ENCODE results near the gene CDKL2. TPM values are rescaled to one million over a fixed set of nuclear protein-coding genes. Genes with fewer than 3 reads are reported as not detected.

Gene CDKL2
- total and polyA plus RNA-seq, 4 donors: 0.49 to 2.8 (median 2.3) TPM; not detected in 1

Other genes starting within 250 kb of the CDKL2 start
- gene RCHY1, start 116.1 kb downstream of the CDKL2 start, total RNA-seq: 10 to 100 TPM; 30.0 to 33.5 TPM
- gene RCHY1, start 116.1 kb downstream of the CDKL2 start, polyA plus RNA-seq: 10 to 100 TPM; 19.9 to 28.5 TPM
- gene THAP6, start 116.1 kb downstream of the CDKL2 start, total RNA-seq: 10 to 100 TPM; 21.2 to 28.0 TPM
- 10 to 100 TPM in 1 of 2 donors, 1 to 10 TPM in 1; 9.2 to 10.5 TPM for gene THAP6, start 116.1 kb downstream of the CDKL2 start, polyA plus RNA-seq
- not detected for gene ODAPH, start 74.5 kb downstream of the CDKL2 start, total RNA-seq
- not detected for gene ODAPH, start 74.5 kb downstream of the CDKL2 start, polyA plus RNA-seq
- 10 to 100 TPM; 99.6 to 99.7 TPM for gene G3BP2, start 42.9 kb upstream of the CDKL2 start, total RNA-seq
- 10 to 100 TPM; 36.7 to 38.6 TPM for gene G3BP2, start 42.9 kb upstream of the CDKL2 start, polyA plus RNA-seq
- gene USO1, start 94.0 kb upstream of the CDKL2 start, total RNA-seq: 10 to 100 TPM; 77.2 to 86.6 TPM
- gene USO1, start 94.0 kb upstream of the CDKL2 start, polyA plus RNA-seq: 10 to 100 TPM; 50.6 to 51.7 TPM

Measured in aorta (tissue), 4 donors.